DOHH2 (cell line): ENCODE data around the gene NFU1.

Experiments
- H3F3A ChIP-seq: fragments of 200-600 bp; sonication (generic), shearing (Covaris generic); 2 replicates; pipeline ENCODE4 v1.6.0; 2016; ENCODE audit warnings: antibody characterized with exemption, mild to moderate bottlenecking; ENCODE audit not compliant: control insufficient read depth, insufficient read depth
- H3K27ac ChIP-seq: fragments of 200-600 bp; sonication (generic); 2 replicates; pipeline ENCODE4 v1.5.1; 2014; ENCODE audit warnings: low read depth, mild to moderate bottlenecking, low read length, moderate library complexity
- H3K27me3 ChIP-seq: fragments of 200-600 bp; sonication (generic); 2 replicates; pipeline ENCODE4 v1.6.1; 2014; ENCODE audit warnings: mild to moderate bottlenecking, low read length, mixed read lengths; ENCODE audit not compliant: control insufficient read depth
- H3K36me3 ChIP-seq: fragments of 200-600 bp; sonication (generic); 2 replicates; pipeline ENCODE4 v1.6.1; 2014; ENCODE audit warnings: mild to moderate bottlenecking, low read length, moderate library complexity, mixed read lengths; ENCODE audit not compliant: control insufficient read depth
- H3K4me1 ChIP-seq: fragments of 200-600 bp; sonication (generic); 2 replicates; pipeline ENCODE4 v1.6.1; 2014; ENCODE audit warnings: mild to moderate bottlenecking, low read length, mixed read lengths; ENCODE audit not compliant: control insufficient read depth
- H3K4me2 ChIP-seq: fragments of 200-600 bp; sonication (generic); 2 replicates; pipeline ENCODE4 v1.6.0; 2014; ENCODE audit warnings: mild to moderate bottlenecking, low read length, moderate library complexity
- H3K4me3 ChIP-seq: fragments of 200-600 bp; sonication (generic); 2 replicates; pipeline ENCODE4 v1.5.1; 2014; ENCODE audit warnings: mild to moderate bottlenecking, low read length, mixed read lengths
- H3K79me2 ChIP-seq: fragments of 200-600 bp; sonication (generic); 2 replicates; pipeline ENCODE4 v1.6.1; 2014; ENCODE audit warnings: mild to moderate bottlenecking, low read length, mixed read lengths; ENCODE audit not compliant: control insufficient read depth
- H3K9me2 ChIP-seq: fragments of 200-600 bp; sonication (generic); replicated peaks from 2 replicates; pipeline ENCODE4 v1.6.1; 2014; ENCODE audit warnings: mild to moderate bottlenecking, low read length, mixed read lengths; ENCODE audit not compliant: control insufficient read depth
- H3K9me3 ChIP-seq: fragments of 200-600 bp; sonication (generic); 2 replicates; pipeline ENCODE4 v1.6.1; 2014; ENCODE audit warnings: antibody characterized with exemption, low read length, mixed read lengths; ENCODE audit not compliant: control insufficient read depth, insufficient read depth
- H4K20me1 ChIP-seq: fragments of 200-600 bp; sonication (generic); 2 replicates; pipeline ENCODE4 v1.6.0; 2014; ENCODE audit warnings: low read depth, mild to moderate bottlenecking, antibody characterized with exemption, low read length, moderate library complexity; ENCODE audit not compliant: control insufficient read depth, insufficient read depth
- CTCF ChIP-seq: fragments of 200-600 bp; sonication (generic); IDR thresholded peaks from one replicate; pipeline ENCODE4 v1.5.1; 2014; ENCODE audit warnings: antibody characterized with exemption, mild to moderate bottlenecking, low read depth, low read length; ENCODE audit not compliant: poor library complexity, severe bottlenecking
- EZH2phosphoT487 ChIP-seq: fragments of 200-600 bp; sonication (generic); IDR thresholded peaks from 2 replicates; pipeline ENCODE4 v1.6.1; 2017; ENCODE audit warnings: borderline replicate concordance, mild to moderate bottlenecking, antibody characterized with exemption, low read length, moderate library complexity, mixed read lengths

Gene NFU1

DNA sequence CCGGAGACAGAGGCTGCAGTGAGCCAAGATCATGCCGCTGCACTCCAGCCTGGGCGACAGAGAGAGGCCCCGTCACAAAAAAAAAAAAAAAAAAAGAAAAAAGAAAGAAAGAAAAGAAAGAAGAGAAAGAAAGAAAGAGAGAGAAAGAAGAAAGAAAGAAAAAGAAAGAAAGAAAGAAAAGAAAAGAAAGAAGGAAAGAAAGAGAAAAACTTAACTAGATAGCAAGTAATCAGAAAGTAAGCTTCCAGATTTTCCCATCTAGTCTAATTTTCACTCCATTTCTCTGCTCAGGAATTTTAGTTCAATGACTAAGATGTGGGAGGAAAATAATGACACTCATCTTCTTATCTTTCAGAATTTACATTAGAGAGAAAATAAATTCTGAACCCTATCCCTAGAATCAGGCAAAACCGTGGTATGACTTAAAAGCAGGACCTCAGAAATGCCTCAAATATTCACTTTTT is 52.6 kb downstream of the NFU1 start:
- peaks cover 75% of the 10 kb centered on the region for H3K79me2 ChIP-seq

GRCh38 chr2:69383176-69383812 is 53.9 kb downstream of the NFU1 start:
- H3K79me2 ChIP-seq, result peaks cover 81% of the 10 kb centered on the region
- H3K36me3 ChIP-seq, result peaks cover 6% of the 10 kb centered on the region; the same call in 1 of the 2 replicates
- no peaks in the 10 kb centered on the region for H3K27me3 ChIP-seq
- H4K20me1 ChIP-seq, result no peaks in the 10 kb centered on the region
- peaks cover 6% of the 10 kb centered on the region; the same call in 1 of the 2 replicates for H3F3A ChIP-seq
- H3K9me3 ChIP-seq, result no peaks in the 10 kb centered on the region
- H3K9me2 ChIP-seq, result no peaks in the 10 kb centered on the region
- no peak overlapping the region for H3K27ac ChIP-seq
- peaks cover 37% of the 10 kb centered on the region for H3K4me1 ChIP-seq
- H3K4me2 ChIP-seq, result no peak overlapping the region
- no peak overlapping the region for H3K4me3 ChIP-seq
- no peak for TF ChIP-seq EZH2phosphoT487
- no peak for TF ChIP-seq CTCF

More for the DNA sequence above, 52.6 kb downstream of the NFU1 start:
- Histone ChIP-seq H3K9me3 (no peaks in the 10 kb centered on the region), H4K20me1 (no peaks in the 10 kb centered on the region), H3F3A (peaks cover 6% of the 10 kb centered on the region; the same call in 1 of the 2 replicates), H3K4me3 (no peak overlapping the region), H3K27me3 (no peaks in the 10 kb centered on the region), H3K27ac (no peak overlapping the region), H3K9me2 (no peaks in the 10 kb centered on the region), H3K36me3 (peaks cover 6% of the 10 kb centered on the region; the same call in 1 of the 2 replicates), H3K4me2 (no peak overlapping the region), H3K4me1 (peaks cover 39% of the 10 kb centered on the region)
- no peak for TF ChIP-seq EZH2phosphoT487
- no peak for TF ChIP-seq CTCF

GRCh38 chr2:69382547-69382946 is 54.7 kb downstream of the NFU1 start:
- Histone ChIP-seq H3K4me3 (no peak overlapping the region), H3K27ac (no peak overlapping the region), H3K9me3 (no peaks in the 10 kb centered on the region)

More at GRCh38 chr2:69382547-69382946, 54.7 kb downstream of the NFU1 start:
- Histone ChIP-seq H3K4me1 (peaks cover 29% of the 10 kb centered on the region), H3K4me2 (no peak overlapping the region), H3F3A (peaks cover 6% of the 10 kb centered on the region; the same call in 1 of the 2 replicates), H3K9me2 (no peaks in the 10 kb centered on the region), H3K79me2 (peaks cover 87% of the 10 kb centered on the region), H3K36me3 (peaks cover 6% of the 10 kb centered on the region; the same call in 1 of the 2 replicates), H3K27me3 (no peaks in the 10 kb centered on the region), H4K20me1 (no peaks in the 10 kb centered on the region)
- TF ChIP-seq CTCF (no peak), EZH2phosphoT487 (no peak)
